Central memory CD8-positive, alpha-beta T cell (primary cell): ENCODE measurements around the gene ST3GAL4.
"Not testable (repeated sequence)": the region's sequence is repeated elsewhere in the genome, so short reads cannot be mapped to it uniquely, and the experiment has no call there.

Experiments
- ATAC-seq: fragments of 150-1000 bp; cut with Tn5 transposase; replicated peaks from 2 replicates; pipeline ENCODE4 v1.10.0; 2022; ENCODE audit warnings: mild to moderate bottlenecking, moderate FRiP score, moderate number of reproducible peaks; ENCODE audit not compliant: poor library complexity, severe bottlenecking; ENCODE audit errors: extremely low read depth
- DNase-seq, 2 donors: peaks; one replicate each; pipeline ENCODE4 v3.0.0; 2021; ENCODE audit warnings: low spot score in 2 of 2
- H3K27ac Mint-ChIP-seq: one replicate; pipeline ENCODE4 v1.8.0; 2022; ENCODE audit warnings: low read depth, mild to moderate bottlenecking, moderate library complexity, mixed read lengths
- H3K27me3 Mint-ChIP-seq: one replicate; pipeline ENCODE4 v1.8.0; 2022; ENCODE audit warnings: mixed read lengths
- H3K36me3 Mint-ChIP-seq: one replicate; pipeline ENCODE4 v1.8.0; 2022; ENCODE audit warnings: mild to moderate bottlenecking, moderate library complexity, mixed read lengths; ENCODE audit not compliant: insufficient read depth
- H3K4me1 Mint-ChIP-seq: one replicate; pipeline ENCODE4 v1.8.0; 2022; ENCODE audit warnings: mixed read lengths
- H3K4me3 Mint-ChIP-seq: one replicate; pipeline ENCODE4 v1.8.0; 2022; ENCODE audit warnings: mild to moderate bottlenecking, moderate library complexity, mixed read lengths
- H3K9me3 Mint-ChIP-seq: one replicate; pipeline ENCODE4 v1.8.0; 2022; ENCODE audit warnings: mixed read lengths

ST3GAL4 gene

GRCh38 chr11:126355324-126355925 is at the start of gene ST3GAL4:
Gene ST3GAL4 (plus strand): TSS chr11:126355686. CDS start chr11:126406156, 50,470 bp downstream.
- peak within 1 kb of the TSS; percentile 90 for H3K4me3 Mint-ChIP-seq
- H3K27me3 Mint-ChIP-seq: no peaks in the 10 kb centered on the region

DNA sequence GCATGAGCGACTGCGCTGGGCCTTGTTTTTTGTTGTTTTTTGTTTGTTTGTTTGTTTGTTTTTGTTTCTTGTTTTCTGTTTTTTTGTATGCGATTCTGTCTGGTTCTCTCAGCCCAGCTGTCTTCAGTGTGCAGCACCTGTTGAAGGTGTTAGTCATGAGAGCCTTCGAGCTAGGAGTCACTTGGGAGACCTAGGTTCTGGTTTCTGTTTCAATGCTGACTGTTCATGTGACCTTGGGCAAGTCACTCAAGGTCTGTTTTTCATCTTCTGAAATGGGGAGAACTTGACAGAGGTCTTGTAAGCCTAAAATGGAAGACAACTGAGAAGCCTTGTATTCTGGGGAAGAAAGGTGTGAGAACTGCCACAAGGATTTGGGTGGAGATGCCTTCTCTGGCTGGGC is 49.8 kb upstream of the ST3GAL4 start:
- ATAC-seq: no peak
- no peak for DNase-seq
- Mint-ChIP-seq H3K4me1 (peaks cover 41% of the 10 kb centered on the region), H3K27ac (peak overlapping the region; percentile 98), H3K4me3 (peak overlapping the region; percentile 98), H3K36me3 (peaks cover 19% of the 10 kb centered on the region), H3K9me3 (no peaks in the 10 kb centered on the region), H3K27me3 (no peaks in the 10 kb centered on the region)

More at GRCh38 chr11:126355324-126355925, at the start of gene ST3GAL4:
- H3K4me1 Mint-ChIP-seq: peaks cover 41% of the 10 kb centered on the region
- H3K36me3 Mint-ChIP-seq: no peaks in the 10 kb centered on the region
- peak; percentile 29 to 35 for DNase-seq
- ATAC-seq: peak; percentile 61
- H3K9me3 Mint-ChIP-seq: no peaks in the 10 kb centered on the region
- peak within 1 kb of the TSS; percentile 93 for H3K27ac Mint-ChIP-seq

GRCh38 chr11:126307706-126308105 is 47.8 kb upstream of the ST3GAL4 start:
- Mint-ChIP-seq H3K36me3 (peaks cover 20% of the 10 kb centered on the region), H3K27ac (peak overlapping the region; percentile 39), H3K9me3 (no peaks in the 10 kb centered on the region), H3K27me3 (no peaks in the 10 kb centered on the region), H3K4me1 (peaks cover 51% of the 10 kb centered on the region), H3K4me3 (no peak overlapping the region)
- DNase-seq (no peak), ATAC-seq (no peak)

DNA sequence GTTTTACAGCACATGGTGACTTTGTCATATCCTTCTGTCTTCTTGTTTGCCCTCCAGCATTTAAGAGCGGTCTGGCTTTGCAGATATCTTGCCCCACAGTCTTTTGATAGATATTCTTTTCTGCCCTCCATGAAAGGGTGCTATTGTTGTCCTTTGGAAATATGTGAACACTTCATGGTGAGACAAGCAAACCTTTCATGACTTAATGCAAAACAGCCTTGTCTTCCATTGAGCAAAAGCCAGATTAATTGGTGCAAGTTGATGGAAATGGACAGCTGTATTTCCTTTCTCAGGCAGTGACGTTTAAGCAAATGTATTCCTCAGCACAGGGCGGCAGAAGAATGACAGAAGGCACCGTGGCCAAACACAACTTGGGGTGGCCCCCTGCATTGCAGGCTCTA is 47.2 kb upstream of the ST3GAL4 start:
- ATAC-seq: no peak
- Mint-ChIP-seq H3K27ac (peak overlapping the region; percentile 39), H3K4me1 (peaks cover 56% of the 10 kb centered on the region), H3K9me3 (no peaks in the 10 kb centered on the region), H3K27me3 (no peaks in the 10 kb centered on the region), H3K36me3 (peaks cover 20% of the 10 kb centered on the region), H3K4me3 (no peak overlapping the region)
- DNase-seq: no peak

DNA sequence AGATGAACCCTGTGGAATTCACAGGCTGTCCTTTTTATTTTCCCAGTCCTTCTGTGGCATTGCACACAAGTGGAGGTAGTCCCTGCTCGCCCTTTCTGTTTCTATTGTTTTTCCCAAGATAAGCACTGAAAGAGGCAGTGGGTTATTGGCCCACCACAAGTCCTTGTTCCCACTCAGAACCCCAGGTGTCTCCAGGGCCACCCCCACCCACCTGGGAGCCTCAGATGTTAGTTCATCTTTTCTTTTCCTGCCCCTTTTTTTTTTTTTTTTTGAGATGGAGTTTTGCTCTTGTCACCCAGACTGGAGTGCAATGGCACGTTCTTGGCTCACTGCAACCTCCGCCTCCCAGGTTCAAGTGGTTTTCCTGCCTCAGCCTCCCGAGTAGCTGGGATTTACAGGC is 46.7 kb upstream of the ST3GAL4 start:
- not testable (repeated sequence) for H3K27me3 Mint-ChIP-seq, H3K4me3 Mint-ChIP-seq, ATAC-seq, H3K9me3 Mint-ChIP-seq, DNase-seq
- Mint-ChIP-seq H3K4me1 (peaks cover 59% of the 10 kb centered on the region), H3K27ac (peak overlapping the region; percentile 41), H3K36me3 (peaks cover 20% of the 10 kb centered on the region)

DNA sequence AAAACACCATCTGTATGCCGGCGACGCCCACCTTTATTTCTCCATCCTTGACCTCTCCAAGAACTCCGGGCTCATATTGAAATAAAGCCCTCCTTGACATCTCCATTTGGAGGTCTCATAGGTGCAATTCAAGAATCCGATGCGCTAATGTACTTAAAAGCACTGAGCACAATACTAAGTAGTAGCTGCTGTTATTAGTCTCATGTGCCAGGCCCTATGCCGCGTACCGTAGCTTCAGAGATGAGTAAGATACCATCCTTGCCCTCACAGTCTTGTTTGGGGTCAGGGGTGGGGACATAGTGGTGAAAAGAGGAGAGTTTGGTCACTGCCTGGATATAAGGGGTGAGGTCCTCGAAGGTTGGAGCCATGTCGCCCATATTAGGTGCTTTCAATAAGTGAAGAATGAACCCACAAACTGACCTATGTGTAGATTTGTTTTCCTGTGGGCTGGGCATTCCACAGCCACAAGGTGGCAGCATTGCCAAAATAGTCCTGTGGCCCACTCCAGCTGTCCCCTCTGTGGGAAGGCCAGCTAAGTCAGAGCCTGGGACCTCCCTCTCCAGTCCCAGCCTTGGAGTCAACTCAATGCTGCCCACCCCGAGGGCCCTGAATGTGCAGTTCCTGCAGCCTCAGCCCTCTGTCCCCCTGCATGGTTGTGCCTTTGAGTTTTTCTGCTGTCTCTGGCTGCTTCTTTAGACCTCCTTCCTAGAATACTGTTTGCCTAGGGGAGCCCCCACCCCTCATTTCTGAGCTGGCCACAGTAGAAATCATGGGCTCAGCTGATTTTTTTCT is 45.1 kb upstream of the ST3GAL4 start:
- Mint-ChIP-seq H3K36me3 (peaks cover 21% of the 10 kb centered on the region), H3K4me1 (peaks cover 47% of the 10 kb centered on the region)

DNA sequence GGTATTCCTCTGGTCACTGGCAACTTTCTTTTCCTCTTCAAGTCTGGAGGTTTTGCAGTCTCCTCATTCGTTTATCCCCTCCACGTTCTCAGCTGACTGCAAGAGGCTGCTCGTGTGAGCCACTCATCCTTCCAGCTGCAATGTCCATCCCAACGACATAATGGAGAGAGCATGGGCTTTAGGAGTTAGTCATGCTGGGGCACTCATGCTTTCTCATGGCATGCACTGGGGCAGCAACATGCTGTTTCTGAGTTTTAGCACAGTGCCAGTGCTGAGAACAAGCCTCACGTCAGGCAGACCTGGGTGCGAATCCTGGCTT is 44.5 kb upstream of the ST3GAL4 start:
- Mint-ChIP-seq H3K27ac (peak overlapping the region; percentile 27), H3K27me3 (no peaks in the 10 kb centered on the region), H3K4me3 (no peak overlapping the region), H3K36me3 (peaks cover 22% of the 10 kb centered on the region), H3K4me1 (peaks cover 42% of the 10 kb centered on the region), H3K9me3 (no peaks in the 10 kb centered on the region)
- ATAC-seq: no peak
- no peak for DNase-seq

More for the DNA sequence above, 45.1 kb upstream of the ST3GAL4 start:
- Mint-ChIP-seq H3K9me3 (no peaks in the 10 kb centered on the region), H3K4me3 (no peak overlapping the region), H3K27ac (peak overlapping the region; percentile 27), H3K27me3 (no peaks in the 10 kb centered on the region)
- DNase-seq (peak in 1 of 2 donors; percentile 36), ATAC-seq (peak; percentile 66)

GRCh38 chr11:126311401-126312291 is 43.8 kb upstream of the ST3GAL4 start:
- Mint-ChIP-seq H3K36me3 (peaks cover 24% of the 10 kb centered on the region), H3K4me1 (peaks cover 44% of the 10 kb centered on the region), H3K27me3 (no peaks in the 10 kb centered on the region), H3K4me3 (no peak overlapping the region), H3K27ac (peak overlapping the region; percentile 27), H3K9me3 (no peaks in the 10 kb centered on the region)
- ATAC-seq (no peak), DNase-seq (no peak)

DNA sequence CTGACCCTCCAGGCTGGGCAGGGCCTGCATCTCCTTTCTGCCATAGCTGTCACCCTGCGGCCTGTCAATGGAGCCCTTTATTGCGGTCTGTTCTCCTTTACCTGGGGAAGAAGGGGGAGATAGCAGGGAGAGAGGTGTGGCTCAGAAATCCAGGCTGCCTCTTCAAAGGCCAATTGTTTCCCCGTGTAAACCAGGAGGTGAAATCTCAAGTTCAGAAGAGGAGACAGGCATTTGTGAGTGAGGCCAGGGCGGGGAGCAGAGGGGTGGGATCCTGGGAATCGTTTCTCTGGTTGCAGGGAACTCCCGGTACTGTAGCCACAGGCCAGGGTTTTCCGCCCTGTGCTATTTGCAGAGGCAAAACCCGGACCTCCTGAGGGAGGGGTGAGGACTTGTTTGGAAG is 42.5 kb upstream of the ST3GAL4 start:
- no peak for DNase-seq
- H3K27ac Mint-ChIP-seq: no peak overlapping the region
- peaks cover 48% of the 10 kb centered on the region for H3K4me1 Mint-ChIP-seq
- H3K9me3 Mint-ChIP-seq: no peaks in the 10 kb centered on the region
- no peaks in the 10 kb centered on the region for H3K27me3 Mint-ChIP-seq
- H3K36me3 Mint-ChIP-seq: peaks cover 25% of the 10 kb centered on the region
- ATAC-seq: no peak
- no peak overlapping the region for H3K4me3 Mint-ChIP-seq

- Mint-ChIP-seq H3K9me3 (no peaks in the 10 kb centered on the region), H3K36me3 (peaks cover 25% of the 10 kb centered on the region), H3K4me3 (no peak overlapping the region), H3K4me1 (peaks cover 55% of the 10 kb centered on the region), H3K27me3 (no peaks in the 10 kb centered on the region), H3K27ac (no peak overlapping the region)
- no peak for ATAC-seq
- no peak for DNase-seq
Observed at GRCh38 chr11:126313826-126314225, 41.7 kb upstream of the ST3GAL4 start.

DNA sequence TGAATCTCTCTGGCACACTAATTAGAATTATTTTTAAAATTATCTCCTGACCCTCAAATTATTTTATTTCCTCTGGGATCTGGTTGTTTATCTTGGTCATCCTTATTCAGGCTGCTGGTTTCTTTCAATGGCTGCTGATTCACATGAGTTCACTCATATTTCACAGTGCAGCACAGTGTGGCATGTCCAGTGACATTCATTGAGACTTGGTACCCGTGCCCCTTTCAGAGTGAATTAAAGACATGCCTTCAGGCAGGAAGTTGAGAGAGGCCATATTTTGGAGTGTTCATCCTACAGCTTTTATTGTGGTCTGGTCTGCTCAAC is 38.1 kb upstream of the ST3GAL4 start:
- Mint-ChIP-seq H3K9me3 (no peaks in the 10 kb centered on the region), H3K27ac (peak overlapping the region; percentile 89), H3K36me3 (peaks cover 24% of the 10 kb centered on the region), H3K4me1 (peaks cover 57% of the 10 kb centered on the region), H3K4me3 (peak overlapping the region; percentile 66), H3K27me3 (no peaks in the 10 kb centered on the region)
- ATAC-seq (no peak), DNase-seq (no peak)

- peaks cover 54% of the 10 kb centered on the region for H3K4me1 Mint-ChIP-seq
- ATAC-seq: peak; percentile 65
Observed at GRCh38 chr11:126317756-126318573, 37.5 kb upstream of the ST3GAL4 start.

More at GRCh38 chr11:126317756-126318573, 37.5 kb upstream of the ST3GAL4 start:
- Mint-ChIP-seq H3K36me3 (peaks cover 26% of the 10 kb centered on the region), H3K4me3 (peak overlapping the region; percentile 66), H3K9me3 (no peaks in the 10 kb centered on the region), H3K27me3 (no peaks in the 10 kb centered on the region), H3K27ac (peak overlapping the region; percentile 89)
- no peak for DNase-seq
